Liver (tissue), 9 donors: ENCODE data around the gene GBP1. TPM values are rescaled to one million over a fixed set of nuclear protein-coding genes. Genes with fewer than 3 reads are reported as not detected.
"Not testable (repeated sequence)": the region's sequence is repeated elsewhere in the genome, so short reads cannot be mapped to it uniquely, and the experiment has no call there.

ENCODE experiments used
- DNase-seq: peaks from one replicate; pipeline ENCODE4 v3.0.0-alpha.2; 2017; ENCODE audit warnings: low spot score
- H3K27ac ChIP-seq, 2 donors: one replicate each; pipeline ENCODE4 v1.7.0; 2013; ENCODE audit warnings: inconsistent platforms in 2 of 2, low read length in 2 of 2, control low read depth in 1 of 2, low read depth in 1 of 2, mild to moderate bottlenecking in 1 of 2
- H3K27me3 ChIP-seq, 4 donors: one replicate each; pipeline versions ENCODE4 v1.6.1 to v1.7.0; 2013; ENCODE audit warnings: low read length in 3 of 4, inconsistent platforms in 1 of 4, mild to moderate bottlenecking in 1 of 4, moderate library complexity in 1 of 4; ENCODE audit not compliant: control insufficient read depth in 4 of 4, insufficient read depth in 4 of 4
- H3K36me3 ChIP-seq, 4 donors: one replicate each; pipeline versions ENCODE4 v1.6.1 to v1.7.0; 2013; ENCODE audit warnings: low read length in 3 of 4, mild to moderate bottlenecking in 3 of 4, low read depth in 1 of 4, moderate library complexity in 1 of 4; ENCODE audit not compliant: control insufficient read depth in 4 of 4, insufficient read depth in 3 of 4
- H3K4me1 ChIP-seq, 4 donors: one replicate each; pipeline versions ENCODE4 v1.6.1 to v1.7.0; 2013; ENCODE audit warnings: low read length in 3 of 4, mild to moderate bottlenecking in 3 of 4, moderate library complexity in 1 of 4; ENCODE audit not compliant: control insufficient read depth in 4 of 4, insufficient read depth in 4 of 4
- H3K4me3 ChIP-seq, 3 donors: one replicate each; pipeline versions ENCODE4 v1.6.1 to v1.7.0; 2013; ENCODE audit warnings: low read length in 3 of 3, control low read depth in 1 of 3, low read depth in 1 of 3, mild to moderate bottlenecking in 1 of 3
- H3K9ac ChIP-seq, 2 donors: one replicate each; pipeline ENCODE4 v1.7.0; 2013; ENCODE audit warnings: low read length in 2 of 2, mild to moderate bottlenecking in 2 of 2, moderate library complexity in 2 of 2, control low read depth in 1 of 2, low read depth in 1 of 2
- H3K9me3 ChIP-seq, 4 donors: one replicate each; pipeline versions ENCODE4 v1.6.1 to v1.7.0; 2013; ENCODE audit warnings: low read length in 3 of 4; ENCODE audit not compliant: control insufficient read depth in 4 of 4
- EGR1 ChIP-seq, 2 donors: IDR thresholded peaks; 2 replicates each; pipeline ENCODE4 v1.6.1; 2016 to 2018; ENCODE audit warnings: antibody characterized with exemption in 2 of 2, low read depth in 2 of 2
- GABPA ChIP-seq, 2 donors: IDR thresholded peaks in 1 of 2; conservative IDR thresholded peaks in 1 of 2; 2 replicates each; pipeline ENCODE4 v1.6.1; 2016; ENCODE audit warnings: antibody characterized with exemption in 2 of 2, mild to moderate bottlenecking in 1 of 2, moderate library complexity in 1 of 2
- HNF4G ChIP-seq: IDR thresholded peaks from 2 replicates; pipeline ENCODE4 v1.6.1; 2016; ENCODE audit warnings: antibody characterized with exemption
- JUND ChIP-seq, 2 donors: IDR thresholded peaks; 2 replicates each; pipeline ENCODE4 v1.6.1; 2016; ENCODE audit warnings: antibody characterized with exemption in 2 of 2
- NR2F2 ChIP-seq: IDR thresholded peaks from 2 replicates; pipeline ENCODE4 v1.6.1; 2016; ENCODE audit warnings: antibody characterized with exemption
- REST ChIP-seq: IDR thresholded peaks from 2 replicates; pipeline ENCODE4 v1.6.1; 2016; ENCODE audit warnings: antibody characterized with exemption, mild to moderate bottlenecking
- RXRA ChIP-seq, 2 donors: IDR thresholded peaks; 2 replicates each; pipeline ENCODE4 v1.6.1; 2017 to 2018; ENCODE audit warnings: antibody characterized with exemption in 2 of 2, mild to moderate bottlenecking in 1 of 2
- SP1 ChIP-seq: IDR thresholded peaks from 2 replicates; pipeline ENCODE4 v1.6.1; 2018; ENCODE audit warnings: antibody characterized with exemption, mild to moderate bottlenecking
- TAF1 ChIP-seq: conservative IDR thresholded peaks from 2 replicates; pipeline ENCODE4 v1.6.1; 2016; ENCODE audit warnings: antibody characterized with exemption, mild to moderate bottlenecking
- YY1 ChIP-seq: IDR thresholded peaks from 2 replicates; pipeline ENCODE4 v1.6.1; 2016; ENCODE audit warnings: antibody characterized with exemption, mild to moderate bottlenecking
- ZBTB33 ChIP-seq: IDR thresholded peaks from 2 replicates; pipeline ENCODE4 v1.6.1; 2016; ENCODE audit warnings: antibody characterized with exemption
- WGBS: extraction: QIAGEN DNeasy Blood & Tissue Kit; methylation state at CpG from one replicate; pipeline ENCODE4 v1.1.7; 2013; 5-methylcytosine and 5-hydroxymethylcytosine counted together
- polyA plus RNA-seq, 2 donors: library from polyadenylated mRNA; stranded (reverse) in 1 of 2; unstranded in 1 of 2; fragments of 200-250 nt in 1 of 2; fragments of >200 nt in 1 of 2; fragmentation: Nextera tagmentation in 1 of 2; extraction: Ambion mirVana in 1 of 2; gene quantifications; one replicate each; pipeline versions ENCODE4 v1.2.1 to v1.2.3, GENCODE V29; 2013 to 2015
- total RNA-seq, 2 donors: library from RNA; depleted of rRNA; stranded (reverse); fragments of >200 nt; gene quantifications; one replicate each; pipeline ENCODE4 v1.2.3, GENCODE V29; 2014
- donor health status: healthy.
- donor health status: healthy.
- donor health status: healthy.
- donor health status: healthy.
- donor health status: healthy.

GBP1 gene
- total and polyA plus RNA-seq, 4 donors: 9.1 to 72.6 (median 20.1) TPM

- Histone ChIP-seq H3K9me3 (no peaks in the 10 kb centered on the region), H3K4me1 (no peaks in the 10 kb centered on the region), H3K27ac (no peak overlapping the region), H3K4me3 (no peak overlapping the region), H3K27me3 (no peaks in the 10 kb centered on the region), H3K9ac (no peak overlapping the region), H3K36me3 (no peaks in the 10 kb centered on the region)
- no peak for TF ChIP-seq NR2F2
- TF ChIP-seq GABPA (IDR thresholded peaks at IDR 0.05 in 1 of 2, conservative IDR thresholded peaks at IDR 0.05 in 1 of 2): no peak
- TF ChIP-seq TAF1: no peak
- TF ChIP-seq RXRA (IDR thresholded peaks at IDR 0.05): no peak
- no peak for TF ChIP-seq JUND (IDR thresholded peaks at IDR 0.05)
- TF ChIP-seq REST: no peak
- DNase-seq: no peak
- 90% methylated on average over 1 of the region's 1 CpG for WGBS
Observed at GRCh38 chr1:89035080-89035479, 29.9 kb downstream of the GBP1 start.

DNA sequence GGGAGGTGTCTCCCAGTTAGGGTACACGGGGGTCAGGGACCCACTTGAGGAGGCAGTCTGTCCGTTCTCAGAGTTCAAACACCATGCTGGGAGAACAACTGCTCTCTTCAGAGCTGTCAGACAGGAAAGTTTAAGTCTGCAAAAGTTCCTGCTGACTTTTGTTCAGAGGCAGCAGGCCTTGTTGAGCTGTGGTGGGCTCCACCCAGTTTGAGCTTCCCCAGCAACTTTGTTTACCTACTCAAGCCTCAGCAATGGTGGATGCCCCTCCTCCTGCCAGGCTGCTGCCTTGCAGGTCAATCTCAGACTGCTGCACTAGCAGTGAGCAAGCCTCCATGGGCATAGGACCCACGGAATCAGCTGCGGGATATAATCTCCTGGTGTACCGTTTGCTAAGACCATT lies 31.0 kb downstream of the GBP1 start:
- H3K4me3 ChIP-seq, H3K9me3 ChIP-seq, H3K27me3 ChIP-seq, H3K27ac ChIP-seq, DNase-seq, H3K9ac ChIP-seq, H3K36me3 ChIP-seq, H3K4me1 ChIP-seq: not testable (repeated sequence)
- WGBS: 91% methylated on average over 5 of the region's 5 CpGs

GRCh38 chr1:89029051-89029450 lies 36.0 kb downstream of the GBP1 start:
- H3K4me1 ChIP-seq, H3K27ac ChIP-seq, H3K27me3 ChIP-seq, H3K36me3 ChIP-seq, H3K4me3 ChIP-seq, DNase-seq, H3K9me3 ChIP-seq, H3K9ac ChIP-seq: not testable (repeated sequence)
- 91% methylated on average over 2 of the region's 2 CpGs for WGBS

GRCh38 chr1:89025928-89026327 lies 39.1 kb downstream of the GBP1 start:
- Histone ChIP-seq H3K4me3 (no peak overlapping the region), H3K4me1 (peaks cover 4 to 15% (median 8%) of the 10 kb centered on the region in 4 donors), H3K36me3 (no peaks in the 10 kb centered on the region), H3K9me3 (no peaks in the 10 kb centered on the region), H3K9ac (no peak overlapping the region), H3K27ac (no peak overlapping the region), H3K27me3 (no peaks in the 10 kb centered on the region)
- DNase-seq: no peak
- 97% methylated on average over 3 of the region's 3 CpGs for WGBS
- TF ChIP-seq ZBTB33 (no peak), EGR1 (IDR thresholded peaks at IDR 0.05; ENCODE audit: low read depth in 2 of 2) (no peak), HNF4G (no peak), SP1 (no peak), YY1 (no peak)
